Ovary (tissue), 9 donors: ENCODE results near the gene LPCAT1. TPM values are rescaled to one million over a fixed set of nuclear protein-coding genes. Genes with fewer than 3 reads are reported as not detected.

ENCODE experiments used
- DNase-seq, 5 donors: peaks; one replicate each; pipeline ENCODE4 v3.0.0-alpha.2; 2019 to 2020
- H3K27ac ChIP-seq, 2 donors: fragments of 200-600 bp; one replicate each; pipeline versions ENCODE4 v1.5.1 to v1.8.0; 2019 to 2022
- H3K27me3 ChIP-seq: fragments of 200-600 bp; one replicate; pipeline ENCODE4 v1.8.0; 2022
- H3K36me3 ChIP-seq: fragments of 200-600 bp; sonication (generic); one replicate; pipeline ENCODE4 v1.5.1; 2019
- H3K4me1 ChIP-seq: one replicate; pipeline ENCODE4 v1.8.1; 2013; ENCODE audit warnings: mild to moderate bottlenecking, moderate library complexity; ENCODE audit not compliant: insufficient read depth
- H3K4me3 ChIP-seq: fragments of 200-600 bp; sonication (generic); one replicate; pipeline ENCODE4 v1.5.1; 2017
- H3K9me3 ChIP-seq, 2 donors: fragments of 200-600 bp in 1 of 2; sonication (generic) in 1 of 2; one replicate each; pipeline versions ENCODE4 v1.5.1 to v1.8.1; 2013 to 2019; ENCODE audit warnings: mild to moderate bottlenecking in 1 of 2, moderate library complexity in 1 of 2
- EP300 ChIP-seq: sonication (generic); formaldehyde crosslinking; IDR thresholded peaks from one replicate; pipeline ENCODE4 v1.6.1; 2017; ENCODE audit warnings: antibody characterized with exemption
- POLR2A ChIP-seq: fragments of 450-650 bp; IDR thresholded peaks from one replicate; pipeline ENCODE4 v1.6.1; 2017; ENCODE audit warnings: antibody characterized with exemption, mild to moderate bottlenecking, moderate library complexity
- WGBS, 3 donors: extraction: QIAGEN DNeasy Blood & Tissue Kit in 1 of 3; methylation state at CpG; one replicate each; pipeline versions ENCODE4 v1.1.5 to v1.1.7; 2013 to 2017; 5-methylcytosine and 5-hydroxymethylcytosine counted together
- intact Hi-C, 4 donors: fragments of 100-400 bp; cut with DNase I; formaldehyde crosslinking; loops; one replicate each; pipeline versions ENCODE4 v1.11.0 to v1.15.1; 2022 to 2023
- polyA plus RNA-seq, 2 donors: library from polyadenylated mRNA; stranded (reverse); fragments of 200-250 nt in 1 of 2; fragments of 350-450 nt in 1 of 2; fragmentation: Illumina TruSeq in 1 of 2; extraction: RNeasy Lipid Tissue Mini Kit (QIAGEN cat#74804) in 1 of 2; gene quantifications; one replicate each; pipeline ENCODE4 v1.2.3, GENCODE V29; 2013 to 2014
- total RNA-seq, 7 donors: library from RNA; depleted of rRNA in 2 of 7; stranded (reverse); fragments of >200 nt in 2 of 7; fragmentation: NEBNext Ultra II Directional in 3 of 7; extraction: Animal tissue kit (Norgen Biotek cat#: 25700) in 3 of 7; gene quantifications; one replicate each; pipeline versions ENCODE4 v1.1.0 to v1.2.4, GENCODE V29; 2016 to 2023
- TF ChIP-seq, protein P1 (sequence below), 3 donors: fragments of 450-650 bp in 2 of 3; fragments of 200-600 bp in 1 of 3; IDR thresholded peaks; one replicate each; pipeline versions ENCODE4 v1.5.1 to v1.8.0; 2016 to 2022; ENCODE audit warnings: antibody characterized with exemption in 3 of 3, mild to moderate bottlenecking in 1 of 3
- donor health status: DM: no; HTN: no; CAD: no; lungs with moderate emphysema.
- donor health status: DM: no; HTN: no; CAD: no.
- donor health status: Bipolar disorder and iron deficiency.
- donor health status: DM: yes; HTN: yes; CAD: no.
- donor health status: DM: no; HTN: no; CAD: no.
- donor health status: DM: yes; HTN: yes; CAD: no.

Gene LPCAT1
- total and polyA plus RNA-seq, 9 donors: 13.0 to 57.1 (median 25.3) TPM

GRCh38 chr5:1514027-1514818 is 9.5 kb downstream of the LPCAT1 start:
- WGBS, 3 donors: 83 to 86% (median 85%) methylated on average over 30 of the region's 30 CpGs
- H3K9me3 ChIP-seq: no peaks in the 10 kb centered on the region
- peaks cover 4% of the 10 kb centered on the region for H3K4me1 ChIP-seq
- H3K27me3 ChIP-seq: no peaks in the 10 kb centered on the region
- no peak overlapping the region for H3K27ac ChIP-seq
- peak; percentile 4 to 21 (median 11) for DNase-seq
- TF ChIP-seq POLR2A (no peak), EP300 (no peak)
- TF ChIP-seq, protein P1, sequence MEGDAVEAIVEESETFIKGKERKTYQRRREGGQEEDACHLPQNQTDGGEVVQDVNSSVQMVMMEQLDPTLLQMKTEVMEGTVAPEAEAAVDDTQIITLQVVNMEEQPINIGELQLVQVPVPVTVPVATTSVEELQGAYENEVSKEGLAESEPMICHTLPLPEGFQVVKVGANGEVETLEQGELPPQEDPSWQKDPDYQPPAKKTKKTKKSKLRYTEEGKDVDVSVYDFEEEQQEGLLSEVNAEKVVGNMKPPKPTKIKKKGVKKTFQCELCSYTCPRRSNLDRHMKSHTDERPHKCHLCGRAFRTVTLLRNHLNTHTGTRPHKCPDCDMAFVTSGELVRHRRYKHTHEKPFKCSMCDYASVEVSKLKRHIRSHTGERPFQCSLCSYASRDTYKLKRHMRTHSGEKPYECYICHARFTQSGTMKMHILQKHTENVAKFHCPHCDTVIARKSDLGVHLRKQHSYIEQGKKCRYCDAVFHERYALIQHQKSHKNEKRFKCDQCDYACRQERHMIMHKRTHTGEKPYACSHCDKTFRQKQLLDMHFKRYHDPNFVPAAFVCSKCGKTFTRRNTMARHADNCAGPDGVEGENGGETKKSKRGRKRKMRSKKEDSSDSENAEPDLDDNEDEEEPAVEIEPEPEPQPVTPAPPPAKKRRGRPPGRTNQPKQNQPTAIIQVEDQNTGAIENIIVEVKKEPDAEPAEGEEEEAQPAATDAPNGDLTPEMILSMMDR (IDR thresholded peaks at IDR 0.05): no peak
- intact Hi-C loops: no loop called here
- H3K36me3 ChIP-seq: no peaks in the 10 kb centered on the region
- no peak overlapping the region for H3K4me3 ChIP-seq

DNA sequence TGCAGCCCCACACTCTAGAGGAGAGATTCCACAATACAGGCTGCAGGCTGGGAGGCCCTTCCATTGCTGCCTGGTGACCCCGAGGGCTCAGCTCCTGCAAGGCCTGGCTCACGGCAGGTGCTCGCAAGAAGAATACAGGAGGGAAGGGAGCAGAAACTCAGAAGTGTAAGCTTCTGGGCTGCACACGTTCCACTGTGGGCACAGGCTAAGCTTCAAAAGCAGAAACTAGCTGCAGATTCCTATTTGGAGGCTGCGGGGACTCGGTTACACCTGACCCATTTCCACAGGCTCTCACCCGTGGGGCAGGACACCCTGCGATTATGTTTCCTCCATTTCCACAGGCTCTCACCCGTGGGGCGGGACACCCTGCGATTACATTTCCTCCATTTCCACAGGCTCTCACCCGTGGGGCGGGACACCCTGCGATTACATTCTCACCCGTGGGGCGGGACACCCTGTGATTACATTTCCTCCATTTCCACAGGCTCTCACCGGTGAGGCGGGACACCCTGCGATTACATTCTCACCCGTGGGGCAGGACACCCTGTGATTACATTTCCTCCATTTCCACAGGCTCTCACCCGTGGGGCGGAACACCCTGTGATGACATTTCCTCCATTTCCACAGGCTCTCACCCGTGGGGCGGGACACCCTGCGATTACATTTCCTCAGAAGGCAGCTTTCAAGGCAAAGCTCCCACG is 10.3 kb downstream of the LPCAT1 start:
- intact Hi-C loops: no loop called here
- H3K4me1 ChIP-seq: peaks cover 4% of the 10 kb centered on the region
- DNase-seq: peak in 4 of 5 donors; percentile 2 to 17 (median 8)
- TF ChIP-seq EP300: no peak
- no peak for TF ChIP-seq POLR2A
- TF ChIP-seq, protein P1 (IDR thresholded peaks at IDR 0.05): no peak
- WGBS, 3 donors: 78 to 84% (median 82%) methylated on average over 26 of the region's 26 CpGs
- no peak overlapping the region for H3K27ac ChIP-seq
- H3K36me3 ChIP-seq: no peaks in the 10 kb centered on the region
- no peak overlapping the region for H3K4me3 ChIP-seq
- no peaks in the 10 kb centered on the region for H3K27me3 ChIP-seq
- H3K9me3 ChIP-seq: no peaks in the 10 kb centered on the region

DNA sequence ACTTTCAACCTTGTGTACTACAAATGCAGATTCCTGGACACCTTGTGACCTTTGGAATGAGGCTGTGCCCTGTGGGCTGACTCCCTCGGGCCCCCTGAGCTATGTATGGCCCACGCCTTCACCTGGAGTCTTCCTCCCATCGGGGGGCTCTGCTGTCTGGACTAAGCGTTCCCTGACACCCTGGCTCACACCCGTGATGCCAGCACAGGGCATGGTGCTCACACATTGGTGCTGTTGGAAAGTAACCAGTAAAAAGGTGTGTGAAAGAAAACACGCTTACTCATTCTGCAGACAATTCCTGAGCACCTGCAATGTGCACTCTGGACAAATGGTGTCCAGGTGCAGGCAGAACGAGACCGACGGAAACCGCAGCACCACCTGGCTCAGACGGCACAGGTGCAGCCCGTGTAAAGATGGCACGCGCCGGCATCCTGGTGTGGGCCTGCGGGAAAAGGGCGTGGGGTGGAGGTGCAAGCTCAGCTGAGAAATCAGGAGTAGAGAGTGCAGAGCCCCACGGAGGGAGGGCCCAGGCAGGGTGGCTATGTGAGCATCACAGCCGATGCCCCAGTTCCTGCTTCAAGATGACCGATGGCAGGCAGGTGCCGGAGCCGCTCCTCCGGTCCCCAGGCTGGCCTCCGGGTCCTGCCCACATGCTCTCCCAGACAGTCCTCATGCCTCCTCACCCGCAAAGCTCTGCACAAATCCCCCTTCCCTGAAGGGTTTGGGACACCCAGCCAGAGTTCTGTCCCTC is 11.0 kb downstream of the LPCAT1 start:
- H3K36me3 ChIP-seq: no peaks in the 10 kb centered on the region
- intact Hi-C loops: no loop called here
- peaks cover 4% of the 10 kb centered on the region for H3K4me1 ChIP-seq
- H3K9me3 ChIP-seq: no peaks in the 10 kb centered on the region
- H3K27ac ChIP-seq: no peak overlapping the region
- TF ChIP-seq, protein P1 (IDR thresholded peaks at IDR 0.05): no peak
- no peak for TF ChIP-seq EP300
- no peak for TF ChIP-seq POLR2A
- 92 to 93% (median 93%) methylated on average over 25 of the region's 25 CpGs for WGBS, 3 donors
- no peaks in the 10 kb centered on the region for H3K27me3 ChIP-seq
- peak; percentile 3 to 17 (median 9) for DNase-seq
- no peak overlapping the region for H3K4me3 ChIP-seq
